ENCODE measurements around the gene TRAF2. TPM values are rescaled to one million over a fixed set of nuclear protein-coding genes. Genes with fewer than 3 reads are reported as not detected.
A peak's percentile ranks its signal among the peaks of the same experiment; 100 is the strongest.
"Not testable (repeated sequence)": the region's sequence is repeated elsewhere in the genome, so short reads cannot be mapped to it uniquely, and the experiment has no call there.

Gene TRAF2
- total RNA-seq, 2 experiments from 2014 or later, result 10.6 to 11.6 TPM

- Mint-ChIP-seq H3K4me3 (no peak overlapping the region), H3K4me1 (ENCODE audit: low read depth) (peaks cover 15% of the 10 kb centered on the region), H3K36me3 (ENCODE audit: low read depth) (peaks cover 5% of the 10 kb centered on the region), H3K9me3 (no peaks in the 10 kb centered on the region), H3K27ac (no peak overlapping the region), H3K27me3 (peaks cover 16% of the 10 kb centered on the region)
- TF ChIP-seq CTCF (IDR thresholded peaks at IDR 0.05), result no peak
- Histone ChIP-seq H3K27ac (ENCODE audit: low read depth in 1 of 2, low read length in 2 of 2) (no peak overlapping the region), H3K9me3 (ENCODE audit: control insufficient read depth in 1 of 2, insufficient read depth in 1 of 2, low read length in 2 of 2) (no peaks in the 10 kb centered on the region), H3K4me3 (ENCODE audit: low read length) (no peak overlapping the region), H3K36me3 (ENCODE audit: insufficient read depth, low read length) (peaks cover 14% of the 10 kb centered on the region), H3K4me1 (ENCODE audit: insufficient read depth, low read length) (peaks cover 36% of the 10 kb centered on the region), H3K27me3 (ENCODE audit: control insufficient read depth in 1 of 2, insufficient read depth in 2 of 2, low read length in 2 of 2) (peaks cover 11 to 12% of the 10 kb centered on the region in 2 experiments)
- ChIA-PET CTCF (interaction anchor here (1.1 to 3.2 kb wide), 3 partner anchors 144 to 194 kb away, joined by 3 to 20 read pairs (median 6); partner anchors contain the start of gene CLIC3), POLR2A (interaction anchor here (1.6 kb wide), 1 partner anchor 11 kb away, joined by 4 read pairs; the partner anchor contains the start of gene MAMDC4)
- intact Hi-C loops (cut with DNase I, micrococcal nuclease), result loop anchor here (2.0 to 10.0 kb wide), 2 partner anchors 32 to 104 kb away; partner anchors contain the start of genes C8G (in 1 of the 2) and FBXW5 (in 1 of the 2)
- DNase-seq, result no peak
- no peak for ATAC-seq (ENCODE audit: poor library complexity)
Measured at GRCh38 chr9:136840877-136841645, 45.3 kb upstream of the TRAF2 start.

- POLR2A ChIA-PET, result interaction anchor here (0.7 to 2.7 kb wide), 8 partner anchors 10 to 193 kb away, joined by 3 to 11 read pairs (median 4); partner anchors contain the start of genes FBXW5, MAMDC4 and RABL6
- intact Hi-C loops (cut with DNase I, micrococcal nuclease), result loop anchor here (1.0 to 10.0 kb wide), 4 partner anchors 33 to 193 kb away; partner anchors contain the start of genes C8G (in 1 of the 2) and FBXW5 (in 1 of the 2)
- H3K4me3 ChIP-seq (ENCODE audit: low read length), result peak overlapping the region; percentile 77
- H3K4me1 ChIP-seq (ENCODE audit: insufficient read depth, low read length), result peaks cover 41% of the 10 kb centered on the region
- H3K27me3 ChIP-seq (ENCODE audit: control insufficient read depth in 1 of 2, insufficient read depth in 2 of 2, low read length in 2 of 2), result peaks cover 11 to 14% of the 10 kb centered on the region in 2 experiments
- not testable (repeated sequence) for H3K9me3 ChIP-seq (ENCODE audit: control insufficient read depth in 1 of 2, insufficient read depth in 1 of 2, low read length in 2 of 2); DNase-seq; ATAC-seq (ENCODE audit: poor library complexity); H3K36me3 Mint-ChIP-seq (ENCODE audit: low read depth); H3K9me3 Mint-ChIP-seq; H3K27ac ChIP-seq (ENCODE audit: low read depth in 1 of 2, low read length in 2 of 2)
- peaks cover 15% of the 10 kb centered on the region for H3K4me1 Mint-ChIP-seq (ENCODE audit: low read depth)
- peaks cover 21% of the 10 kb centered on the region for H3K27me3 Mint-ChIP-seq
- CTCF ChIA-PET, result interaction anchor here (0.9 to 3.2 kb wide), 26 partner anchors 19 to 246 kb away, joined by 3 to 20 read pairs (median 5); partner anchors contain the start of genes CLIC3, FBXW5, FUT7 and MAN1B1
- peak overlapping the region; percentile 30 for H3K27ac Mint-ChIP-seq
- H3K36me3 ChIP-seq (ENCODE audit: insufficient read depth, low read length), result peaks cover 14% of the 10 kb centered on the region
- H3K4me3 Mint-ChIP-seq, result peak overlapping the region; percentile 89
Measured at GRCh38 chr9:136841646-136842379, 44.5 kb upstream of the TRAF2 start.

GRCh38 chr9:136842380-136842948 lies 43.9 kb upstream of the TRAF2 start, which contains the start of gene AJM1:
AJM1 (plus strand) TSS chr9:136842478; CDS start chr9:136844415, 1,937 bp downstream.
- CTCF ChIA-PET, result interaction anchor here (0.5 to 3.2 kb wide), 31 partner anchors 18 to 245 kb away, joined by 3 to 20 read pairs (median 4); partner anchors contain the start of genes ABCA2, CLIC3, FBXW5 and FUT7
- DNase-seq (peak; percentile 63 to 90 (median 76)), ATAC-seq (ENCODE audit: poor library complexity) (peak; percentile 91)
- not testable (repeated sequence) for H3K9me3 ChIP-seq (ENCODE audit: control insufficient read depth in 1 of 2, insufficient read depth in 1 of 2, low read length in 2 of 2); H3K27ac ChIP-seq (ENCODE audit: low read depth in 1 of 2, low read length in 2 of 2); H3K36me3 Mint-ChIP-seq (ENCODE audit: low read depth); H3K9me3 Mint-ChIP-seq
- TF ChIP-seq CTCF (IDR thresholded peaks at IDR 0.05), result peak; percentile 82
- peaks cover 16% of the 10 kb centered on the region for H3K4me1 Mint-ChIP-seq (ENCODE audit: low read depth)
- H3K27me3 Mint-ChIP-seq, result peaks cover 22% of the 10 kb centered on the region
- POLR2A ChIA-PET, result interaction anchor here (0.7 to 2.7 kb wide), 10 partner anchors 9 to 193 kb away, joined by 3 to 11 read pairs (median 4); partner anchors contain the start of genes FBXW5, MAMDC4, RABL6 and TMEM141
- intact Hi-C loops (cut with DNase I, micrococcal nuclease), result loop anchor here in 1 of 2 experiments (1.0 to 10.0 kb wide), 3 partner anchors 40 to 193 kb away; partner anchors contain the start of genes C8G and FBXW5
- peaks cover 14% of the 10 kb centered on the region for H3K36me3 ChIP-seq (ENCODE audit: insufficient read depth, low read length)
- peak within 1 kb of the TSS; percentile 89 for H3K4me3 Mint-ChIP-seq
- peaks cover 47% of the 10 kb centered on the region for H3K4me1 ChIP-seq (ENCODE audit: insufficient read depth, low read length)
- H3K4me3 ChIP-seq (ENCODE audit: low read length), result peak within 1 kb of the TSS; percentile 77
- H3K27me3 ChIP-seq (ENCODE audit: control insufficient read depth in 1 of 2, insufficient read depth in 2 of 2, low read length in 2 of 2), result peaks cover 13 to 15% of the 10 kb centered on the region in 2 experiments
- H3K27ac Mint-ChIP-seq, result peak within 1 kb of the TSS; percentile 30

- H3K9me3 Mint-ChIP-seq; ATAC-seq (ENCODE audit: poor library complexity); DNase-seq; H3K27ac ChIP-seq (ENCODE audit: low read depth in 1 of 2, low read length in 2 of 2); H3K36me3 ChIP-seq (ENCODE audit: insufficient read depth, low read length); H3K27ac Mint-ChIP-seq; H3K36me3 Mint-ChIP-seq (ENCODE audit: low read depth): not testable (repeated sequence)
- intact Hi-C loops (cut with DNase I, micrococcal nuclease), result loop anchor here in 1 of 2 experiments (2.0 to 10.0 kb wide), 2 partner anchors 40 to 102 kb away; partner anchors contain the start of genes C8G and FBXW5
- Histone ChIP-seq H3K27me3 (ENCODE audit: control insufficient read depth in 1 of 2, insufficient read depth in 2 of 2, low read length in 2 of 2) (peaks cover 15 to 23% of the 10 kb centered on the region in 2 experiments), H3K4me3 (ENCODE audit: low read length) (peak overlapping the region; percentile 24), H3K9me3 (ENCODE audit: control insufficient read depth in 1 of 2, insufficient read depth in 1 of 2, low read length in 2 of 2) (peaks cover 0 to 14% of the 10 kb centered on the region in 2 experiments), H3K4me1 (ENCODE audit: insufficient read depth, low read length) (peaks cover 56% of the 10 kb centered on the region)
- CTCF ChIA-PET, result interaction anchor here (0.9 to 3.2 kb wide), 10 partner anchors 18 to 191 kb away, joined by 3 to 20 read pairs (median 4); partner anchors contain the start of gene ABCA2
- POLR2A ChIA-PET, result interaction anchor here (1.1 to 2.7 kb wide), 6 partner anchors 35 to 192 kb away, joined by 3 to 11 read pairs (median 5); partner anchors contain the start of genes FBXW5, RABL6 and TMEM141
- Mint-ChIP-seq H3K4me3 (peak overlapping the region; percentile 75), H3K27me3 (peaks cover 27% of the 10 kb centered on the region), H3K4me1 (ENCODE audit: low read depth) (peaks cover 21% of the 10 kb centered on the region)
Measured at GRCh38 chr9:136843159-136843800, 43.0 kb upstream of the TRAF2 start.

All from CD4-positive, alpha-beta T cell (primary cell).